ENCODE data around the gene POLDIP2. TPM values are rescaled to one million over a fixed set of nuclear protein-coding genes. Genes with fewer than 3 reads are reported as not detected.

POLDIP2 gene
- total and polyA plus RNA-seq, 2 donors from 2014 or later, result 84.9 to 174 TPM

DNA sequence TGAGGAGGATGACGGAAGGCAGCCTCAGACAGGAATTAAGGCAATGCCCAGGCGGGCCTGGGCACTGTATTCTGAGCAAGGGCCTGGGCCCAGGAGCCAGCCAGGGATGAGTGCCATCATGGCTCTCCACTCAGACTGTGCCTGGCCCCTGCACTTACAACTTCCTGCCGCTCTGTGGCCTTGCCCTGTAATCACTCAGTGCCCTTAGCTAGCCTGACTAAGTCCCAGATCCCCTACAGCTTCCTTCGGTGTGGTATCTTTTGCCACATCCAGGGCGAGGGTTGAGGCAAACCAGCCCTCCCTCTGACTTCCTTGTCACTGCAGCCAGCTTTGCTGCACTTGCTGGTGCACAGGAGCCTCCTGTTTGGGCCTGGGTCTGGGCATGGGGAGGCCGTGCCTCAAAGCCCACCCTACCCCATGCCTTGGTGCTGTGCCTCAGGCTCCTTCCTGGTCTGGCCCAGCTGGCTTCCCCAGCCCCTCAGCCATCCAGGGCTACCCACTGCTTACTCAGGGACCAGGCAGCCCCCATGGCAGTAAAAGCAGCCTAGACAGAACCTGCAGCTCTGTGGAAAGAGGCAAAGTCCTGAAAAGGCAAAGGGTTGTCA is 39.4 kb upstream of the POLDIP2 start:
- DNase-seq (no peak), FAIRE-seq (no peak)
- intact Hi-C loops (cut with DNase I), result no loop called here
- peaks cover 0 to 5% (median 4%) of the 10 kb centered on the region in 3 donors for H3K36me3 ChIP-seq (ENCODE audit: control insufficient read depth in 2 of 3, insufficient read depth in 3 of 3, low read length in 3 of 3)
- no peak overlapping the region for H3K9ac ChIP-seq (ENCODE audit: low read length in 3 of 3)
- peaks cover 0 to 18% (median 4%) of the 10 kb centered on the region in 3 donors for H3K4me1 ChIP-seq (ENCODE audit: control insufficient read depth in 2 of 3, insufficient read depth in 2 of 3, low read depth in 1 of 3, low read length in 3 of 3)
- H3K4me3 ChIP-seq (ENCODE audit: low read length in 3 of 3), result no peak overlapping the region
- TF ChIP-seq, protein P1, sequence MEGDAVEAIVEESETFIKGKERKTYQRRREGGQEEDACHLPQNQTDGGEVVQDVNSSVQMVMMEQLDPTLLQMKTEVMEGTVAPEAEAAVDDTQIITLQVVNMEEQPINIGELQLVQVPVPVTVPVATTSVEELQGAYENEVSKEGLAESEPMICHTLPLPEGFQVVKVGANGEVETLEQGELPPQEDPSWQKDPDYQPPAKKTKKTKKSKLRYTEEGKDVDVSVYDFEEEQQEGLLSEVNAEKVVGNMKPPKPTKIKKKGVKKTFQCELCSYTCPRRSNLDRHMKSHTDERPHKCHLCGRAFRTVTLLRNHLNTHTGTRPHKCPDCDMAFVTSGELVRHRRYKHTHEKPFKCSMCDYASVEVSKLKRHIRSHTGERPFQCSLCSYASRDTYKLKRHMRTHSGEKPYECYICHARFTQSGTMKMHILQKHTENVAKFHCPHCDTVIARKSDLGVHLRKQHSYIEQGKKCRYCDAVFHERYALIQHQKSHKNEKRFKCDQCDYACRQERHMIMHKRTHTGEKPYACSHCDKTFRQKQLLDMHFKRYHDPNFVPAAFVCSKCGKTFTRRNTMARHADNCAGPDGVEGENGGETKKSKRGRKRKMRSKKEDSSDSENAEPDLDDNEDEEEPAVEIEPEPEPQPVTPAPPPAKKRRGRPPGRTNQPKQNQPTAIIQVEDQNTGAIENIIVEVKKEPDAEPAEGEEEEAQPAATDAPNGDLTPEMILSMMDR (IDR thresholded peaks at IDR 0.05; ENCODE audit: borderline replicate concordance, extremely low read depth, insufficient read depth), result no peak
- H3K27me3 ChIP-seq (ENCODE audit: control insufficient read depth, insufficient read depth, low read length), result no peaks in the 10 kb centered on the region
- no peak overlapping the region for H3K27ac ChIP-seq (ENCODE audit: low read depth in 2 of 2, low read length in 2 of 2)
- no peaks in the 10 kb centered on the region for H3K9me3 ChIP-seq (ENCODE audit: control insufficient read depth in 2 of 3, insufficient read depth in 1 of 3, low read length in 3 of 3)

DNA sequence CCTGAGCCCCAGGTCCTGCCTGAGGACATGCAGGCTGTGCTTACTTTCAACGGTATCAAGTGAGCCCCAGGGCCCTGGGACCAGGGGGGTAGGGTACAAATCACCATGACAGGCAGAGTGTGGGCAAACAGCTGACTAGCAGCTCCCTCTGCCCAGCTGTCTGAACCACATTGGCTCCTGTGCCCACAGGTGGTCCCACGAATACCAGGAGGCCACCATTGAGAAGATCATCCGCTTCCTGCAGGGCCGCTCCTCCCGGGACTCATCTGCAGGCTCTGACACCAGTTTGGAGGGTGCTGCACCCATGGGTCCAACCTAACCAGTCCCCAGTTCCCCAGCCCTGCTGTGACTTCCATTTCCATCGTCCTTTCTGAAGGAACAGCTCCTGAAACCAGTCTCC is 38.6 kb upstream of the POLDIP2 start:
- DNase-seq (no peak), FAIRE-seq (no peak)
- Histone ChIP-seq H3K27me3 (ENCODE audit: control insufficient read depth, insufficient read depth, low read length) (no peaks in the 10 kb centered on the region), H3K4me1 (ENCODE audit: control insufficient read depth in 2 of 3, insufficient read depth in 2 of 3, low read depth in 1 of 3, low read length in 3 of 3) (peaks cover 0 to 18% (median 4%) of the 10 kb centered on the region in 3 donors), H3K27ac (ENCODE audit: low read depth in 2 of 2, low read length in 2 of 2) (no peak overlapping the region), H3K4me3 (ENCODE audit: low read length in 3 of 3) (no peak overlapping the region), H3K9me3 (ENCODE audit: control insufficient read depth in 2 of 3, insufficient read depth in 1 of 3, low read length in 3 of 3) (no peaks in the 10 kb centered on the region), H3K36me3 (ENCODE audit: control insufficient read depth in 2 of 3, insufficient read depth in 3 of 3, low read length in 3 of 3) (peaks cover 0 to 8% (median 6%) of the 10 kb centered on the region in 3 donors), H3K9ac (ENCODE audit: low read length in 3 of 3) (no peak overlapping the region)
- intact Hi-C loops (cut with DNase I), result no loop called here
- TF ChIP-seq, protein P1 (IDR thresholded peaks at IDR 0.05; ENCODE audit: borderline replicate concordance, extremely low read depth, insufficient read depth), result no peak

DNA sequence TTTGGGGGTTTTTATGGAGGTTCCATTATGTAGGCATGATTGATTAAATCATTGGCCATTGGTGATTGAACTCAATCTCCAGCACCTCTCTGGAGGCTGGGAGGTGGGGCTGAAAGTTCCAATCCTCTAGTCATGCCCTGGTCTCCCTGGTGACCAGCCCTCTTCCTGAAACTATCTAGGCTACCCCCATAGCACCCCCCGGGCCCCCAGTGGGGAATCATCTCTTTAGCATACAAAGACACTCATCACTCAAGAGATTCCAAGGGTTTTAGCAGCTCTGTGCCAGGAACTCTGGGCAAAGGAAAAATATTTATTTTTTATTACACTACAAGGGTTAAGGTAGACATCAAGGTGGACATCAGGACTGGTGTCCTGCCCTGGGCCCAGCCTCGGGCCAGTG is 38.1 kb upstream of the POLDIP2 start:
- Histone ChIP-seq H3K4me3 (ENCODE audit: low read length in 3 of 3) (no peak overlapping the region), H3K36me3 (ENCODE audit: control insufficient read depth in 2 of 3, insufficient read depth in 3 of 3, low read length in 3 of 3) (peaks cover 4 to 11% (median 11%) of the 10 kb centered on the region in 3 donors), H3K27ac (ENCODE audit: low read depth in 2 of 2, low read length in 2 of 2) (no peak overlapping the region), H3K27me3 (ENCODE audit: control insufficient read depth, insufficient read depth, low read length) (no peaks in the 10 kb centered on the region), H3K4me1 (ENCODE audit: control insufficient read depth in 2 of 3, insufficient read depth in 2 of 3, low read depth in 1 of 3, low read length in 3 of 3) (peaks cover 0 to 18% (median 4%) of the 10 kb centered on the region in 3 donors), H3K9ac (ENCODE audit: low read length in 3 of 3) (no peak overlapping the region), H3K9me3 (ENCODE audit: control insufficient read depth in 2 of 3, insufficient read depth in 1 of 3, low read length in 3 of 3) (no peaks in the 10 kb centered on the region)
- intact Hi-C loops (cut with DNase I), result no loop called here
- TF ChIP-seq, protein P1 (IDR thresholded peaks at IDR 0.05; ENCODE audit: borderline replicate concordance, extremely low read depth, insufficient read depth), result no peak
- no peak for DNase-seq
- no peak for FAIRE-seq

Data from kidney (tissue), 14 donors.